Activated naive CD4-positive, alpha-beta T cell treated with anti-CD3 and anti-CD28 coated beads, Interleukin-2, amount 50 U/mL, for 24 hours (primary cell): ENCODE results near the gene C6orf89.

ENCODE experiments used
- H3K27ac Mint-ChIP-seq: one replicate; pipeline ENCODE4 v1.8.0; 2021; ENCODE audit warnings: mild to moderate bottlenecking, mixed read lengths
- H3K27me3 Mint-ChIP-seq: one replicate; pipeline ENCODE4 v1.8.0; 2021; ENCODE audit warnings: mixed read lengths
- H3K36me3 Mint-ChIP-seq: one replicate; pipeline ENCODE4 v1.8.0; 2021; ENCODE audit warnings: mixed read lengths
- H3K4me1 Mint-ChIP-seq: one replicate; pipeline ENCODE4 v1.8.0; 2021; ENCODE audit warnings: mixed read lengths
- H3K4me3 Mint-ChIP-seq: one replicate; pipeline ENCODE4 v1.8.0; 2021; ENCODE audit warnings: mild to moderate bottlenecking, mixed read lengths
- H3K9me3 Mint-ChIP-seq: one replicate; pipeline ENCODE4 v1.8.0; 2021; ENCODE audit warnings: mixed read lengths

The C6orf89 gene

DNA sequence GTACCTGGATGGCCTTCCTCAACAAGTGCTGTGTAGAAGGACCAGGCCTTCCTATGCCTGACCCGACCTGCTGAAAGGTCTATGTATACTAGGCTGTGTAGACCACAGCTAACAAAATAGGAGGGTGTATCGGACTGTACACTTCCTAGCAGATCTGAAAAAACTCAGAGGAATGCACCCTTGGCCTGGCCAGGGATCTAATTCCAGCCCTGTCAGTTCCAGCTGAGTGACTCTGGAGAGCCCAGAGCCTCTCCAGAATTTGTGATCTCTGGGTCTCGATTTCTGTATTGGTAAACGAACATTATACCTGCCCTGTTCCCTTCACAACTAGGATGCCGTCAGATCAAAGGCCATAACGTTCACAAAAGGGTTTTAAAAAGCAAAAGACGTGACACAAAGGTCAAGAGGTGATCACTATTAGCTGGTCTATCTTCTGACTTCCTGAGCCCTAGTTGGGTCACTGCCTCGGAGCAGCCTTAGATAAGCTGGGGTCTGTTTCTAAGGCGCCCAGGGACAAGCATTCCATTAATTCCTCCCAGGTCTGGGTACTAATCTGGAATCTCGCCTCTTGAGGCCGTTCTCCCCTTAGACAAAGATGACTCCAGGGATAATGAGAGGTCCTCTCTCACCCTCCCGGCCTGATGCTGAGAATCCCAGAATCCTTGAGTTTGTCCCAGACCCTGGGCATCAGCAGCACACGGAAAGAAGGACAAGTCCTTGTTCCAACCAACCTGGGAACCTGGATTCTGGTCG lies 86.3 kb downstream of the C6orf89 start:
- no peak overlapping the region for H3K4me3 Mint-ChIP-seq
- H3K9me3 Mint-ChIP-seq, result no peaks in the 10 kb centered on the region
- peaks cover 12% of the 10 kb centered on the region for H3K36me3 Mint-ChIP-seq
- H3K4me1 Mint-ChIP-seq, result no peaks in the 10 kb centered on the region
- no peak overlapping the region for H3K27ac Mint-ChIP-seq
- no peaks in the 10 kb centered on the region for H3K27me3 Mint-ChIP-seq

DNA sequence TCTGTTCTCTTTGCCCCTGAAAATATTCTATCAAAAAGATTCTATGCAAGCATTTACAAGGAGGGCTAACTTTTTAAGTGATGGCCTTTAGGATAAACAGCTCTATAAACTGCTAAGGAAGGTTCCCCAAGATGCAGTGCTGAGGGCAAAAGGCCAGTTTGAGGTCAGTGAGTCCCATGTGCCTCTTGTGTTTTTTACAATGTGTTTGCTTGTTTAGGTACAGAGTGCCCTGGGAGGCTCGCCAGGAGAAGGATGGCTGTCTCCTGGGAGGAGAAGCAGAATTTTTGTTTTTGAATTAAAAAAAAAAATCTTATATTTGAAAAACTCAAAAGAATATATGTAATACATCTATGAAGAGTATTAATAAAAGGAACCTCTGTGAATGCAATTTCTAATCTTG lies 87.4 kb downstream of the C6orf89 start:
- Mint-ChIP-seq H3K27ac (no peak overlapping the region), H3K4me1 (no peaks in the 10 kb centered on the region), H3K4me3 (no peak overlapping the region), H3K27me3 (no peaks in the 10 kb centered on the region), H3K36me3 (peaks cover 12% of the 10 kb centered on the region), H3K9me3 (no peaks in the 10 kb centered on the region)

DNA sequence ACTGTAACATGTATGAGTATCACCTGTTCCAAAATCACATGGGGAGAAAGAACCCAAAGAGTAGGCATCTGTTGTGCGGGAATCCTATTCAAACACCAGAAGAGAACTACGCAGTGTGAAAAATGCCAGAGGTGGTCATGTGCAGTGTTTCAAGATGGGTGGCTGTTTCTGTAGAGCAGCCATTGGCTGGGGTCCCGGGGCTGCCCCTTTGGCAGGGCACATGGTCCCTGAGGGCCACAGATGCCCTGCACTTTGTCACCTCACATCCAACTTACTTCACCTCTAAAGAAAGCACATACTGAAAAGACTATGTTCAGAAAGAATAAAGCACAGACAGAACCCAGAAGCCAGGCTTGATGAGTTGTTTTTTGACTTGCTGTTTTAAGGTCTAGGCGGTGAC lies 87.9 kb downstream of the C6orf89 start:
- Mint-ChIP-seq H3K27ac (no peak overlapping the region), H3K9me3 (no peaks in the 10 kb centered on the region), H3K36me3 (peaks cover 12% of the 10 kb centered on the region), H3K4me3 (no peak overlapping the region), H3K27me3 (no peaks in the 10 kb centered on the region), H3K4me1 (no peaks in the 10 kb centered on the region)

DNA sequence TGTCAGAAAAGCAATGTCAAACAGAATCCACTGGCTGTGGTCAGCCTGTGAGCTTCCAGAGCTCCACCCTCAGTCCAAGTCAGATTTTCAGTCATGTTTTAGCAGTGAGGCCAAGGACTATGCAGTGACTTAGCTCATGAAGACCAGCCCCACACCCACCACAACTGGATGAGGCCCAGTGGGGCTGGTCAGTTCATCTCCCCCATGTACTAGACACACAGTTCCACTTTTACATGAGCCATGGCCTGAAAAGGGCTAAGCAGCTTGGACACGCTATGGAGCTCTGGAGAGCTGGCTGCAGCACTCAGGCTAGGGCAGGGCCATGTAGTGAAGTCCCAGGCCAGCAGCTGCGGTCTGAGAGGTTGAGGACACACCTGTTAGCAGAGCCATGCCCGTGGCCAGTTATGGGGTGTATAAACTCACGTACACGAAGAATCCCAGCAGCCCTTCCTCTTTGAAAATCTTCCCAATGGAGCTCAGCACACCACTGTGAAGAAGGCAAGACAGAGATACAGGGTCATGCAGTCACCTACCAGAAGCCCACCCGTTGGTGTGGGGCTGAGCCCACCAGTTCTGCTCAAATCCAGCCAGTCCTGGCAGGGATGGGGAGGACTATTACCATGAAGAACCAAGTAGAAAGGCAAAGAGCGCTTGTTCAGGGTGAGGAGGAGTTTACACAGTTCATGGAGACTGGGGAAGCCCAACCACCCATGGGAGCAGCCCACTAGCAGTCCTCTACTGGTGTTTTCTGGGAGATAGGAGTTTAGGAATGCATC lies 89.7 kb downstream of the C6orf89 start:
- H3K27ac Mint-ChIP-seq, result no peak overlapping the region
- peaks cover 17% of the 10 kb centered on the region for H3K4me1 Mint-ChIP-seq
- peaks cover 10% of the 10 kb centered on the region for H3K36me3 Mint-ChIP-seq
- no peaks in the 10 kb centered on the region for H3K27me3 Mint-ChIP-seq
- no peak overlapping the region for H3K4me3 Mint-ChIP-seq
- no peaks in the 10 kb centered on the region for H3K9me3 Mint-ChIP-seq

DNA sequence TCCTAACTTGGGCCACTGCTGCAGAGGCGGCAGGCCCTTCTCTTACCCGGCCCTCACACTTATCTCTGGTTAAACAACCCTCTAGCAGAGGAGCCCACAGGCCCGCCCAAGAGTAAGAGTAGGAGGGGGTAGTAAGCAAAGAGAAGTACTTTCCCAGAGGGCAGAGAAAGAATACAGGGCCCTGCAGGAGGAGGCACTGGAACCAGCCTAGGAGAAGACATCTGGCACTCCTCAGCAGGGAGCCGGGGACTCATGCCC lies 90.2 kb downstream of the C6orf89 start:
- Mint-ChIP-seq H3K27me3 (no peaks in the 10 kb centered on the region), H3K36me3 (peaks cover 9% of the 10 kb centered on the region), H3K9me3 (no peaks in the 10 kb centered on the region), H3K4me3 (no peak overlapping the region), H3K27ac (no peak overlapping the region), H3K4me1 (peaks cover 22% of the 10 kb centered on the region)

DNA sequence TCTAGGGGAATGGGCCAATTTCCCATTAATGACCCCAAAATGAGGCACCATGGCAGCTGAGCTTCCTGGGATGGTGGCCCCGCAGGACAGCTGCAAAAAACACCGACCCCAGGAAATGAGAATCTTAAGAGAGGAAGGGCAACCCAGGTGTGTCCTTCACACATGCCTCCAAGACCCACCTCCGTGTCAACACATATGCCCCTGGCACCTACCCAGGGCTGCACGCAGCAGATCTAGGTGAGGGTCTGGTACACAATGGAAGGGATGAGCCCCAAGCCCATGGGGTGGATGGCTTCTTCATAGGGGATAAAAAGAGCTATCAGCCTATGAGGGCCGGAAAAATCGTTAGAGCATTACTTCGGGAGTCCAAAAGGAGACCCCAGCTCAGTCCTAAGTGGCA lies 90.8 kb downstream of the C6orf89 start:
- Mint-ChIP-seq H3K27me3 (no peaks in the 10 kb centered on the region), H3K4me1 (peaks cover 26% of the 10 kb centered on the region), H3K27ac (no peak overlapping the region), H3K36me3 (peaks cover 9% of the 10 kb centered on the region), H3K9me3 (no peaks in the 10 kb centered on the region), H3K4me3 (no peak overlapping the region)

DNA sequence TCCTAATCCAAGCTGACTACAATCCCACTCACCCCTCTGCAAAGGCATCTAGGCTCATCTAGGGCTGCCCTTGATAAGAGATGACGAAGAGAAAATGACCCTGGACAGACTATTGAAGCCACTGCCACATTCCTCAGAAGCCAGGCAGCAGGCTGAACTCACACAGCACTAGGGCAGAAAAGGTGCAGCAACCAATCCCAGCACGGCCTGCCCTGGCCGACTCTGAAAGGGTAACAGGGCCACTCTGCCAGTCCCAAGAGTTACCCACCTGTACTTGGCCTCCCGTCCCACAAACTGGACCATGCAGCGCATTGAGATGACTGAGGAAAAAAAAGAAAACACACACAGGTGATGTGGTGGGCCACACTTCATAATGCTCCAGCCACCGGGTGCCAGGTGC lies 91.2 kb downstream of the C6orf89 start:
- H3K4me1 Mint-ChIP-seq, result peaks cover 30% of the 10 kb centered on the region
- H3K27ac Mint-ChIP-seq, result no peak overlapping the region
- no peaks in the 10 kb centered on the region for H3K27me3 Mint-ChIP-seq
- H3K9me3 Mint-ChIP-seq, result no peaks in the 10 kb centered on the region
- H3K36me3 Mint-ChIP-seq, result peaks cover 10% of the 10 kb centered on the region
- H3K4me3 Mint-ChIP-seq, result no peak overlapping the region

DNA sequence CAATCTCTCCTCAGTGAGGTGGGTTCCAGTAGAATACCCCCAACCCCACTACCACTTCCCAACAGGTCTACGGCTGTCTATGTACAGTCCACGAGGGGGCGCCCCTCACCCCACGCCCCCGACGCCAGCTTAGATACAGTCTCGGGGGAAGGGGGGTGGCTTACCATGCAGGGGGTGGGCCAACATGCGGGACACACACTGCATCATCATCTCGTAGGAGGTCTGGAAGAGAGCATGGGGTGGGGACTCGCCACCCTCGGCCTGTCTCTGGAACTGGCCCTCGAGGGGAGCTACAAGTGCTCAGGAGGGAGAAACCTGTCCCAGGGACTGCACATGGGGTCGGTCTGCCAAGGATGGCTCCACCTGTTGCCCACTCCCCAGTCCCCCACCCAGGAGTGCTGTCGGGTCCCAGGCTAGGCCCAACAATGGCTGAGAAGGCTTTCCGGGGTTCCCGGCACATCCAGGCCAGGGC lies 91.8 kb downstream of the C6orf89 start:
- no peak overlapping the region for H3K27ac Mint-ChIP-seq
- no peaks in the 10 kb centered on the region for H3K27me3 Mint-ChIP-seq
- H3K9me3 Mint-ChIP-seq, result no peaks in the 10 kb centered on the region
- H3K4me3 Mint-ChIP-seq, result no peak overlapping the region
- H3K4me1 Mint-ChIP-seq, result peaks cover 33% of the 10 kb centered on the region
- peaks cover 8% of the 10 kb centered on the region for H3K36me3 Mint-ChIP-seq
